GM21447 (cell line): ENCODE results near the gene DDOST.

Source experiments
- ATAC-seq: cut with Tn5 transposase; IDR thresholded peaks from one replicate; pipeline ENCODE4 v1.9.1; 2021; ENCODE audit not compliant: unreplicated experiment

The DDOST gene

DNA sequence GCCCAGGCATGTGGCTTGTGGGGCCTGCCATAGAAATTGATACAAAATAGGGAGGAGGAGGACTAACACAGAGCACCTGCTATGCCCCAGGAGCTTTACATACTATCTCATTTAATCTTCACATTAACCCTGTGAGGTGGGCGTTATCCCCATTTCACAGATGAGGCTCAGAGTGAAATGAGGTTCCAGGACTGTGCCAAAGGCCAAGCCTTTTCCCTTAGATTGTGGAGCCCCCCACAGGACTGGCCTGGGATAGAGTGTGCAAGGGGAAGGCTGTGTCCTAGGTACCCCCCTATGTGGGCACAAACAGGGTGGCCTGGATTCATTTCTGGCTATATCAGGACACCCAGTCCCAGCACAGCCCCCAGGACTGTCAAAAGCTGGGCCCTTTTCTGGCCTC lies 2.2 kb upstream of the DDOST start:
- ATAC-seq: no peak

DNA sequence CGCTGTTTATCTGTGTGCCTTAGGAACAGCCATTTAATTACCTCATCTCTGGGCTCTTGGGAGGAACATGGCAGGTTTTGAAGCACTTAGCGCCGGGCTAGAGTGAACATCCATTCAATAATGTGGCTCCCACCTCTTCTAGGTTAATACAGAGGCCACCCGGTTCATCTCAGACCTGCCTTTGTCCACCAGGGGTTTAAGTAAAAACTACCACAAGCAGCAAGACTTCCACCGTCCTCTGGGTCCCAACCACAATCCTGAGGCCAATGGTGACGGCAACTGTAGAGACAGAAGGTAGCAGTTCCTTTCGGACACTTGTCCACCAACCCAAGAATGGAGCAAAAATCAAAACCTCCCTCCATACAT lies 924 bp upstream of the DDOST start:
- ATAC-seq: no peak

DNA sequence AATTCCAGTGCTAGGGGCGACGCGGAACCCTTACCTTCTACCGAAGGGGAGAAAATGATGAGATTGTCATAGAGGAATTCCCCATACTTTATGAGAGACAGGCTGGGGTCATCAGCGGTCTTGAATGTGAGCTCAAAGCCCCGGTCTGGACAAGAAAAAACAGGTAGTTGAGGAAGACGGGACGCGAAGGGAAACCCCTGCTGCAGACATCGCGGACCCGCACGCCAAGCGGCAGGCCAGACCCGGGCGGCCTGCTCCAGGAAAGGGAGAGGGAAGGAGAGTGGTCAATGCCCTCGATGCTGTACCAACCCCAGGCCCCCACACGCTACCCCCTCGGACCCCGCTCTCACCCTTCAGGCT lies 342 bp downstream of the DDOST start:
- ATAC-seq: no peak

DNA sequence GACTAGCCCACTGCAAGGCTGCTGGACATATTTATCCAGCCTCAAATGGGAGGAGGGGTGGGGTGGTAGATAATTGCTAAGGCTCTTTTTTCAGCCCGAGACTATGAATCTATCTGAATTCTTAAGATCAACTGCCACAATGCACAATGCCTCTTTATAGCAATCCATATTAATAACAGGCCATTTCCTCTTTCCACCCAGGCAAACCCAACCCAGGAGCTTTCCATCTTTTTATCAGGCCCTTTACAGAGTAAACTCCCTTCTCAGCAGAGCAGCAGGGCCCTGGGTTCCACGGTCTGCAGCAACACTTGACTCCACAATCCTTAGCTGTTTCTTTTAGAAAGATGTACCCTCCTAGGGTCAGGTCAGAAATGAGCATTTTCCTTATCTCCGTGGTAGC lies 806 bp downstream of the DDOST start:
- ATAC-seq: no peak

DNA sequence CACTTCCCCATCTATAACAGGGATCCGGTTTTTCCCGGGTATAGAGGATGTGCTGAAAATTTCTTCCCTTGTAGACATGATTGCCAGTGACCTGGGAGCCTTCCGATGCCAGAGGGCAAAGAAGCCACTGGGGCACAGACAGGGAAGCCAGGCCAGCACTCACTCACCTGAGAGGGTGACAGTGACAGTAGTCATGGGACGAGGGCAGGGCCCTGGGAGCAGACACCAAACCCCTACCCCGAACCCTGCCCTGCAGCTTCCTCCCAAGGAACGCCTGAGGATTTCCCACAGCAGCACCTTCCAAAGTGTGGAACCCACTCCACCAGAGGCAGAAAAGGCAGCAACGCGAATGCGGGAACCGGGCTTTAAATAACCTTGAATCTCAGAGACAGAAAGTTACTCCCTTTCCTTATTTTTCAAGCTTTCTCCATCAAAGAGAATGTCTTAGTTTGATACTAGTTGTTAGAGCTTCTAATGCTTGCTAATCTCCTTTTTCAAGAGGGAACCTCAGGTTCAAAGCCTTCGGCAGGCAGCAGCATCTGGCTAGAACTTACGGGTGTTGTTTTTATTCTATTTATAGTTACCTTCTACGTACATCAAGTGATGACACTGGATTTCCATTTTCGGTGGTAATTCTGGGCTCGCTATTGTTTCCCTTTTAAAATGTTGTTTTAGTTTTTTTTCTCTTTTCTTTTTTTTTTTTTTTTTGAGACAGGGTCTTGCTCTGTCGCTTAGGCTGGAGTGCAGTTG lies 2.8 kb downstream of the DDOST start:
- no peak for ATAC-seq

DNA sequence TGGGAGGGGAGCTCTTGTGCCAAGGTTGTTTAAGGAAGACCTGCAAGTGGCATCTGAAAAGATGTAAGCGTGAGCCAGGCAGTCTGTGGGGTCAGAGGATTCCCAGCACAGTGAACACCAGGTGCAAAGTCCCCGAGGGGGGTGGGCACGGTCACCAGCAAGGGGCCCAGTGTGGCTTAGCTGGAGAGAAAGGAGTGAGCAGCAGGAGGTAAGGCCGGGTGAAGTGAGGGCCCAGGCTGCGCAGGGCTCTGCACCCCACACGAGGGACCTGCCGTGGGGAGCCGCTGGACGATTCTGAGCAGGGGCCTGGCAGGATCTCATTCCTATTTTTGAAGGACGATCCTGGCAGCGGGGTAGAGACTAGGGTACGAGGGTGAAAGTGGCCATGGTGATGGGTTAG lies 4.1 kb downstream of the DDOST start:
- no peak for ATAC-seq

DNA sequence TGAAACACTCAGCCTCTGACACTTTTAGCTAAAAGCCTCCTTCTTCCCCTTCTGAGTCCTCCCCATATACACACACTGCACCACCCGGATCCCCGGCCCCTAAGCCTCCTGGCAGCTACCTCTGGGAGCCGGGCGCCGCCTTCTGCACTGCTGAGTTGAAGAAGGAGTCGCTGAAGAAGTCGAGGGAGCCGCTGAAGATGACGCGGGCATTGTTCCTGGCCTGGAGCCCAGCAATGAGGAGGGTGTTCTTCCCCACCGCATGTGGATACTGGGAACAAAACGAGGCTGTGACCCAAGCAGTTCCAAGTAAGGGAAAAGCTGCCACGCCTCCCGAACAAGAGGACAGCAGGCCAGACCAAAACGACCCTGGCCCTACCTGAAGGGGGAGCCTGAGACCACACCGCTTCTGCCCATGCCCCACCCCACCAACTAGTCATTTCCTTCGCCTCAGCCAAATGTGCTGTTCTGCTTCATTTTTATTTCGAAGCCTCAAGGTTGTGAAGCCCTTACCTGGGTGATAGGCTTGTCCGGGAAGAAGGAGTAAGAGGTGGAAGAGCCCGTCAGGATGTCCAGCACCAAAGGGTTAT lies 7.0 kb downstream of the DDOST start:
- no peak for ATAC-seq

DNA sequence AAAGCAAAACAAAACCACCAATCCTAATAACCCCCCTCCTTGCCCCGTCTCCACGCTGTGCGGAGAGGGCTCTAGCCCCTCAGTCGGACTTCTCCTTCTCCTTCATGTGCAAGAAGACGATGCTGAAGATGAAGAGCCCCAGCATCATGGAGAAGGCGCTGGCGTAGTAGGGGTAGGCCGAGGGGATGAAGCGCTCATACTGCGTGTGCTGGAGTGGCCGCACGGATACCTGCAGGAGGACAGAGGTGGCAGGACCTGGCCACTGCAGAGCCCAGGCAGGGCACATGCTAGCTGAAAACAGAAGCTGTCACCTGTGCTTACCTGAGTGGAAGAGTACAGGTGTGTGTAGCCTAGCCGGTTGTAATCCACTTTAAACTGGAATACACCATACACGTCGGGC lies 8.9 kb downstream of the DDOST start:
- ATAC-seq: no peak

DNA sequence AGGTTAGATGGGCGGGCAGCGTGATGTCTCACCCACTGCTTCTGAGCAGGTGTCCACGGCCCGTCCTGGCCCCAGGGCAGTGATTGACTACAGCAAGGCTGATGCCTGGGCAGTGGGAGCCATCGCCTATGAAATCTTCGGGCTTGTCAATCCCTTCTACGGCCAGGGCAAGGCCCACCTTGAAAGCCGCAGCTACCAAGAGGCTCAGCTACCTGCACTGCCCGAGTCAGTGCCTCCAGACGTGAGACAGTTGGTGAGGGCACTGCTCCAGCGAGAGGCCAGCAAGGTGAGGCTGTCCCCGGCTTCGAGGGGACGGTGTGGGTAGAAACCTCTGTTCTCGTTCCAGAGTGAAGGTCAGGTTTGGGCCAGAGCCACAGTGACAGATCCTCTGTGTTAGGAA lies 12.2 kb downstream of the DDOST start:
- ATAC-seq: no peak

DNA sequence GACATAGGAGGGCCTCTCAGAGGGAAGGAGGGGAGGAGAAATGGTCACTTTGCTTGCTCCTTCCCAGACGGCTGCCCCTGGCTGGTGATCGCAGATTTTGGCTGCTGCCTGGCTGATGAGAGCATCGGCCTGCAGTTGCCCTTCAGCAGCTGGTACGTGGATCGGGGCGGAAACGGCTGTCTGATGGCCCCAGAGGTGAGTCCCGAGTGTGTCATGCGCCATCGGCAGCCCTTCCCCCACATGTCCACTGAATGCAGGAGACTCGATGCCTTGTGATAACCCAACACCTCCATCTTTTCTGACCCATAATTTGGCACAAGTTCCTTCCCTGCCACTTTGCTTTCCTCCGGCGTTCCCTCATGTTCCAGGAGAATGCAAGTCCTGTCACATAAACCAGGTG lies 12.7 kb downstream of the DDOST start:
- no peak for ATAC-seq

DNA sequence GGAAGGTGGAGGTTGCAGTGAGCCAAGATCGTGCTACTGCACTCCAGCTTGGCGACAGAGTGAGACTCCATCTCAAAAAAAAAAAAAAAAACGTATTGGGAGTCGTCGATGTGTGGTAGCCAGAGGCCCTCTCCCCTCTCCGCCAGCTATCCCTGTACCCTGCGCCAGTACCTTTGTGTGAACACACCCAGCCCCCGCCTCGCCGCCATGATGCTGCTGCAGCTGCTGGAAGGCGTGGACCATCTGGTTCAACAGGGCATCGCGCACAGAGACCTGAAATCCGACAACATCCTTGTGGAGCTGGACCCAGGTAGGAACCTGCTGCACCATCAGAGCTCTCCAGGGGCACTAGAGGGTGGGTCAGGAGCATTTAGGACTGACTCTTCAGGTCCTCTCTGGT lies 15.8 kb downstream of the DDOST start:
- ATAC-seq: no peak

DNA sequence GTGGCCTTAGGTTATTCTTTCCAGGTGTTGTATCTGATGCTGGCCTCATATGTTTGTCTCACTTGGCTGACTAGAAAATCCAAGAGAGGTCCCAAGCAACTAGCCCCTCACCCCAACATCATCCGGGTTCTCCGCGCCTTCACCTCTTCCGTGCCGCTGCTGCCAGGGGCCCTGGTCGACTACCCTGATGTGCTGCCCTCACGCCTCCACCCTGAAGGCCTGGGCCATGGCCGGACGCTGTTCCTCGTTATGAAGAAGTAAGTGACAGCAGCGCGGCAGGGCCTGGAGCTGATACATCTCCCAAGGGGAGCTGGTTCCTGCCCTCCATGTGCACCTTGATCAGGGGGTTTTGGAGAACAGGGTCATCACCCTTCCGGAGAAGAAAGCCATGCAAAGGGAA lies 16.8 kb downstream of the DDOST start:
- ATAC-seq: no peak

DNA sequence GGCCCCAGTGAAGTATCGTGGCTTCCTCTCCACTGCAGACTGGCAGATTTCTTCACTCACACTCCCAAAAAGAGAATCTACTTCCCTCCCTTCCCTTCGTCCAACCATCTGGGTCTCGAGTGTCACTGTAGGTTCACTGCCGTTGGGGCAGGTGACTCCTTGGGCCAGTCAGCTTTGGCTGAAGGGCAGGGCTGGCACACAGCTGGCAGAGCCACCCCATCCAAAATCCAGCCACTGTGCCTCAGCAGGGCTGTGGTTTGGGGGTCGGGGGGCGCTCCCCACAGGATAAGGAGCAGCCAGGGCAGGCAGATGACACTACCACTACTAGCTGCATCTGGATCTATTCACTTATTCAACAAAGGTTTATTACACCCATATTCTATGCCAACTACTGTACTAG lies 18.1 kb downstream of the DDOST start:
- ATAC-seq: no peak

DNA sequence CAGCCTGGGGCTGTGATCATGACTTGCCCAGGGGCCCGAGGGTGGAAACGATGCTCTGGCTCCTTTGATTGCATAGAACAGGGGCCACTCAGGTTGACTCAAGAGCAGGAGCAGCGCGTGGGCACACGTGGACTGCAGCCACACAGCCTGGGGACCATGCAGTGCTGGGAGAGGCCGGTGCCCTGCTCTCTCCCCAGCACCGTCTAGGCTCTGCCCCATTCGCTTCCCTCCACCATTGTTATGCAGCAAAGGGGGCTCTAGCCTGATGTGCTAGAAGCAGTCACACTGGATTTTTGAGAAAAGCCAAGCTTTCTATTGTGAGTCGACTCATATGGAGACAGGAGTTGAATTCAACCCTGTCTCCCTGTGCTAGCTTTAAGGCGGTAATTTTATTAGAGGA lies 19.2 kb downstream of the DDOST start:
- no peak for ATAC-seq

DNA sequence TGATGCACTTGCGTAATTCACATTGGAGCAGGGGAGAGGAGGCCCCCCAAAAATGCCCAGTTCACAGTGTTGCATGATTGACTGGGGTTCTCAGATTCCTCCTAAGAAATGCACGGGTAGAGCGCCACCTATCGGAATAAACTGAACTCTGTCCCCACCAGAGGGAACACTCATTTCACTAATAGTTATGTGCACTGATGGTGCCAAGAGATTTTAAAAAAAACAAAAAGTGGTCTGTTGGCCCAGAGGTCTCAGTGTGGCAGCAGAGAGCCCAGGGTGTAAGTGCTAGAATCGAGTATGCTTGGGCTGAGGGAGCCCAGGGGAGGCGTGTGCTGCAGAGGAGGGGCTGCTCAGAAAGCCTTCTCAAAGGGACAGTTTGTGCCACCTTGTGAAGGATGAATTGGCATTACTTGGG lies 21.0 kb downstream of the DDOST start:
- ATAC-seq: no peak

DNA sequence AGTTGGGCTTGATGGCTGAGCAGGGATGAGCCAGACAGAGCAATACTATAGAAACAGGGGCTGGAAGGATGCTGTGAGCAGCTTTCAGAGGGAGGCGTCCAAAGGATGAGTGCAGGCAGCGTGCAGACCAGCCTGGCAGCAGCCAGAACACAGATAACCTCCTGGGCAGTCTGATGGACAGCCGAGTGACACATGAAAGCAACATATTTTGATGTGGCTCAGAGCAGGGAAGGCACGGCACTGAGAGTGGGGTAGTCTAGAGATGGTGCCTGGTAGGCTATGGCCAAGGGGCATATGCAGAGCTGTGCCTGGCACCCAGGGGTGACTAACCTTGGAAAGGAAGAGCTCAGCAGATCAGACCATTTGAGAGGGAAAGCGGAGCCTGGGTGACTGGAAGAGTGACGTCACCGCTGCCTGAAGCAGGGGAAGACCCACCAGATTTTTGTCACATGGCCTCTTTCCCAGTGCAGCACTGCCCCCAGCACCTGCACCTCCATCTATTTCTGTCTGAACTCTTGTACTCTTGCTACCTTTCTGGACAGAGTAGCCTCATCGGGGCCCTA lies 24.3 kb downstream of the DDOST start:
- ATAC-seq: no peak

DNA sequence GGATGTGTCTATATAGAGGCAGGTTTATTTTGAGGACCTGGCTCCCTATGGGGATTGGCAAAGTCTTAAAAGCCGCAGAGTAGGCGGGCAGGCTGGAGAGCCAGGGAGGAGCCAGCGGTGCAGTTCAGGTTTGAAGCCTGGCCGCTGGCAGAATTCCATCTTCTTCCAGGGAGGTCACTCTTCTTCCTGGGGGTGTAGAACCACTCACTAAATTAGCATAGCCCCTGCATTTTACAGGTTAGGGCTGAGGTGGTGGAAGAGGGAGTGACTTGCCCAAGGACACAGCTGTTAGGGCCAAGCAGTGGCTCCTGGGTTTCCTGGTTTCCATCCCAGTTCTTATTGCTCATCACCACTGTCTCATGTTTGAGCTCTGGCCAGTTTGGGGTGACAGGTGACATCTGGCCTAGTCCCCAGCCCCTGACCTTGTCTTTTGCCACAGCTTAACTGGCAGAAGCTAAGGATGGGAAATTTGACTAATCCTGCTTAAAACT lies 26.5 kb downstream of the DDOST start:
- ATAC-seq: no peak

DNA sequence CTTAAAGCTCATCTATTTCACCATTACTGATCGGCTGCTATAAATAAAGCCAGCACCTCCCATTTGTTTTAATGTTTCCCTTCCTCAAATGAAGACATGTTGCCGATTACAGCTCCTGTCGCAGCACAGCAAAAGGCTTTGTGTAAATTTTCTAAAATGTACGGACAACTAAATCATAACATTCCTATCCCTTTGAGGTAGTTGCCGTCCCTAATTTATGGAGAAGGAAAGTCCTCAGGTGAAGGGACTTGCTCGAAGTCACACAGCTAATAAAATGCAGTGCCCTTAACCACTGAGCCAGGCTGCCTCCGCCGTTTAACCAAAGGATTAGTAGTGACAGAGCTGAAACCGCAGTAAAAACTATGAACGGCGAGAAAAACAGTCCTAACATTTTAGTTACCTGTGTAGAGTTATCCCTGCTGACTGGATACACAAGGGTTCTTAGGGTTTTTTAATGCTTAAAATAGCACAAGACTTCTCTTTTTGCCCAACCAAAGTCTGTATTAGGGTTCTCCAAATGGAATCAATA lies 27.0 kb downstream of the DDOST start:
- ATAC-seq: no peak

DNA sequence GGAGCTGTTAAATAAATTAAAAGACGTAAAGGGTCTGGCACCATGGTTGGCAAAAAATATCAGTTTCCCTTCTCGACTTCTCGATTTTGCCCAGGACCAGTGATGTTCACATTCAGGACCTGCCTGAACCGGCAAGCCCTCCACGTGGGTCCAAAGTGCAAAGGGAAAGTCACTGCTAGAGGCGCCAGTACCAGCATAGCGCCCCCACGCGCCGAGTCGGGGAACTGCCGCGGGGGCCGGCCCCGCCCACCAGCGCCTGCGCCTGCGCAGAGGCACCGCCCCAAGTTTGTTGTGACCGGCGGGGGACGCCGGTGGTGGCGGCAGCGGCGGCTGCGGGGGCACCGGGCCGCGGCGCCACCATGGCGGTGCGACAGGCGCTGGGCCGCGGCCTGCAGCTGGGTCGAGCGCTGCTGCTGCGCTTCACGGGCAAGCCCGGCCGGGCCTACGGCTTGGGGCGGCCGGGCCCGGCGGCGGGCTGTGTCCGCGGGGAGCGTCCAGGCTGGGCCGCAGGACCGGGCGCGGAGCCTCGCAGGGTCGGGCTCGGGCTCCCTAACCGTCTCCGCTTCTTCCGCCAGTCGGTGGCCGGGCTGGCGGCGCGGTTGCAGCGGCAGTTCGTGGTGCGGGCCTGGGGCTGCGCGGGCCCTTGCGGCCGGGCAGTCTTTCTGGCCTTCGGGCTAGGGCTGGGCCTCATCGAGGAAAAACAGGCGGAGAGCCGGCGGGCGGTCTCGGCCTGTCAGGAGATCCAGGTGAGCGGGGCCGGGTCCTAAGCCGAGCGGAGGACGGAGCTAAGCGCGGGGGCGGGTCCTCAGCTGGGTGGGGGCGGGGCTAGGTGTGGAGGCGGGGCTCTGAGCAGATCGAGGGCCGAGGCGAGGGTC lies 27.7 kb downstream of the DDOST start, which contains the start of gene PINK1:
PINK1 (plus strand) TSS at position 269 of the 875 bp plus-strand sequence; CDS start at position 360, 91 bp downstream.
- peak; percentile 65 for ATAC-seq

DNA sequence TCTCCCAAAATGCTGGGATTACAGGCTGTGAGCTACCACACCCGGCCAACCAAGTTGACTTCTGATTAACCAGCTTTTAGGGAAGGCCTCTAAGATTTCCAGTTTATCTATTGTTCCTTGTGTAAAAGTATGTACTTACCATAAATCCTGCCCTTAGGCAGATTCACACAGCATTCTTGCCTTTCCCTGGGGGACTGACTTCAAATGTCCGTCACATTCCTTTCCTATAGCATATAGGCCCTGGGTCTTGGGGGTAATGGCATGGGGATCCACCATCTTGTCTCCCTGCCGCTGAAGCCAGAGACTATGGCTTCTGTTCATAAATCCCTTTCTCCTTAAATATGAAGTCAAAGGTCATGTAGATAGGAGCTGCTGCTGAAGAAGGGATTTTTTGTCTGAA lies 28.8 kb downstream of the DDOST start:
- no peak for ATAC-seq

DNA sequence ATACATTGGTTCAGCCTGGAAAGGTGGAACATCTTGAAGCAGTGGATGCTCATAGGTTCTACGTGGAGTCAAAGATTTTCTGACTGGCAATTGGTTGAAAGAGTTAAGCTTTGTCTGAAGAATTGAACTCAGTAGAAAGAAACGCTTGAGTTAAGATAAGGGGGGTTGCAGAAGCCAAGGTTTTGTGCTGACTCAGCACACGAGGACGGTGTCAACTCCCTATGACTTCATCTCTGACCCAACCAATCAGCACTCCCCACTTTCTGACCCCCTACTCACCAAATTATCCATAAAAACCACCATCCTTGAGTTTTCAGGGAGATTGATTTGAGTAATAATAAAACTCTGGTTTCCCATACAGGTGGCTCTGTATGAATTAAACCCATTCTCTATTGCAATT lies 30.4 kb downstream of the DDOST start:
- ATAC-seq: no peak
